Dermis microvascular lymphatic vessel endothelial cell (primary cell): ENCODE results near the gene ELAVL1. TPM values are rescaled to one million over a fixed set of nuclear protein-coding genes. Genes with fewer than 3 reads are reported as not detected.
"Not testable (repeated sequence)": the region's sequence is repeated elsewhere in the genome, so short reads cannot be mapped to it uniquely, and the experiment has no call there.

Experiments
- DNase-seq, 2 donors: peaks; one replicate each; pipeline versions ENCODE4 v3.0.0 to v3.0.0-alpha.2; 2010; ENCODE audit warnings: low read depth in 2 of 2
- total RNA-seq: library from RNA; depleted of rRNA; stranded (reverse); fragments of >200 nt; gene quantifications from 2 replicates; pipeline ENCODE4 v1.2.1, GENCODE V29; 2014

ELAVL1 gene
- total RNA-seq, 1 donor from 2014 or later = 19.0 TPM

DNA sequence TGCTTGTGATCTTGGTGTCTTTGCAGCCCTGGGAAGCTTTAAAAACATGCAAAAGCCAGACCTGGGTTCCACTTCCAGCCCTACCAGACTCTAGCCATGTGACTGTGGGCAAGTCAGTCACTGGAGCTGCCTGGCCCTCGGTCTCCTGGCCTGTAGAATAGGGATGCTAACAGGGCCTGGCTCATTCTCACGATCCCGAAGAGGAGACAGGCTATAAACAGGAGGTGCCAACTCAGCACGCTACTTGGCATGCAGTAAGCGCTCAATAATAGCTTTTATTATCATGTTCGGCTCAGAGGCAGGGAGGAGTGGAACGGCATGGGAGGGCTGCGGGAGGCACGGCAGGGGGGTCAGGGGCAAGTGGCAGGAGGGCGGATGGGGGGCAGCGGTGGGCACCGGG lies 81.2 kb downstream of the ELAVL1 start:
- DNase-seq = no peak

GRCh38 chr19:7923295-7924191 lies 81.9 kb downstream of the ELAVL1 start:
- no peak for DNase-seq

DNA sequence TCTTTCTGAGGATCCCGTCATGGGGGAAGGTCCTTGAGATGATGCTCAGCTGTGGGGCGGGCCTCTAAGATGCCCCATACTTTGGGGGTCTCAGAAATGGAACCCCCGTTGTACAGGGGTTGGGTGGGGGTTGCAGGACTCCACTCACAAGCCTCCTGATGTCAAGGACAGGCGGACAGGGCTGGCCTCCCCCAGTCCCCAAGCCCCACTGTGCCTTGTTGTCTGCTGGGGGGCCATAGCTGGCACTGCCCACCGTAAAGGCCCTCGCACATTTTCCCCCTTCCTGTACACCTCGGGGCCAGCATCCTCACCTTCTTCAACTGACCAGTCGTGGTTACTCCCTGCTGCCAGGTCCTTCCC lies 82.6 kb downstream of the ELAVL1 start:
- DNase-seq = no peak

- DNase-seq = no peak
Observed at GRCh38 chr19:7921967-7922835, 83.2 kb downstream of the ELAVL1 start.

GRCh38 chr19:7921302-7921966 lies 84.0 kb downstream of the ELAVL1 start:
- no peak for DNase-seq

GRCh38 chr19:7920519-7921301 lies 84.7 kb downstream of the ELAVL1 start:
- peak; percentile 88 to 98 for DNase-seq

GRCh38 chr19:7919610-7920518 lies 85.6 kb downstream of the ELAVL1 start, which contains the start of gene SNAPC2:
Gene SNAPC2 (plus strand): TSS chr19:7920338. CDS start chr19:7920367, 29 bp downstream.
- DNase-seq = peak; percentile 78 to 91

- DNase-seq = no peak
Observed at GRCh38 chr19:7918615-7919421, 86.6 kb downstream of the ELAVL1 start.

DNA sequence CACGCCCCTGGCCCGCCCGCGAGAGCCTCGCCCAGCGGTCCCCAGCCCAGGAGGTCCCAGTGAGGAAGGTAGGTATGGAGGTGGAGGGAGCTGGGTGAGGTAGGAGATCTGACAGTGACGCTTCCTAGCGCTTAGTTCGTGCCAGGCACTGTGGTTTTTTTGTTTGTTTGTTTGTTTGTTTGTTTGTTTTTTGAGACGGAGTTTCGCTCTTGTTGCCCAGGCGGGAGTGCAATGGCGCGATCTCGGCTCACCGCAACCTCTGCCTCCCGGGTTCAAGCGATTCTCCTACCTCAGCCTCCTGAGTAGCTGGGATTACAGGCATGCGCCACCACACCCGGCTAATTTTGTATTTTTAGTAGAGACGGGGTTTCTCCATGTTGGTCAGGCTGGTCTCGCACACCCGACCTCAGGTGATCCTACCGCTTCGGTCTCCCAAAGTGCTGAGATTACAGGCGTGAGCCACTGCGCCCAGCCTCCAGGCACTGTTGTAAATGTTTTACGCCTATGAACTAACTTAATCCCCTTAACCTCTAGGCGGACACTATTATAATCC lies 87.3 kb downstream of the ELAVL1 start:
- DNase-seq = not testable (repeated sequence)

DNA sequence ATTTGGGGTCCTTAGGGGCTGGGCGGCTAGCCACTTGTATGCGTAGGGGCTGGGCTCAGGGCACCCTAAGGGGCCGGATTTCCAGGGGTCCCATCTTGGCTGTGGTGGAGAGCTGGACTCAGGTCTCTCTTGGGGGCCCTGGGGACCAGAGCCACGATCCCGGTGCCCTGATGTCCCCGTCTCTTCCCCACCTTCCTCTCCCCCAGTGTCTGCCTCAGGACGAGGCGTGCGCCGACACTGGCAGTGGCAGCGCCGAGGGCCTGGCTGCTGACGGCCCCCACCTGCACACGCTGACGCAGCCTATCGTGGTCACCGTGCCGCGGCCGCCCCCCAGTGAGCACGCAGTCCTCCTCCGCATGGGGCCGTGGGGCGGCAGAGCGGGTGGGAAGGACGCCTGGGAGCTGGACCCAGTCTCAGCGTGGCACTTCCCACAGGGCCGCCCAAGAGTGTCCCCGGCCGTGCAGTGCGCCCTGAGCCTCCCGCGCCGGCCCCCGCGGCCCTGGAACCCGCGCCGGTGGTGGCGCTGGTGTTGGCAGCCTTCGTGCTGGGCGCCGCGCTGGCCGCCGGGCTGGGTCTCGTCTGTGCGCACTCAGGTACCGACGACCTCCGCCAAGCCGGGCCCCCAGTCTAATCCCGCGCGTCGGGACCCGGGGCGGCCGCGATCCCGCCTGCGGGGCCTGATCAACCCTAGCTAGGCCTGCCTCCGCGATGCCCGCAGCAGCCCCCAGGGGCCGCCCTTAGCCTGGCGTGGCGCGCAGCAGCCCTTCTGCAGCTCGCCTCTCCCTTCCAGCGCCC lies 88.0 kb downstream of the ELAVL1 start:
- DNase-seq = peak in 1 of 2 donors; percentile 68

- DNase-seq = no peak
Observed at GRCh38 chr19:7916955-7917266, 88.5 kb downstream of the ELAVL1 start.

DNA sequence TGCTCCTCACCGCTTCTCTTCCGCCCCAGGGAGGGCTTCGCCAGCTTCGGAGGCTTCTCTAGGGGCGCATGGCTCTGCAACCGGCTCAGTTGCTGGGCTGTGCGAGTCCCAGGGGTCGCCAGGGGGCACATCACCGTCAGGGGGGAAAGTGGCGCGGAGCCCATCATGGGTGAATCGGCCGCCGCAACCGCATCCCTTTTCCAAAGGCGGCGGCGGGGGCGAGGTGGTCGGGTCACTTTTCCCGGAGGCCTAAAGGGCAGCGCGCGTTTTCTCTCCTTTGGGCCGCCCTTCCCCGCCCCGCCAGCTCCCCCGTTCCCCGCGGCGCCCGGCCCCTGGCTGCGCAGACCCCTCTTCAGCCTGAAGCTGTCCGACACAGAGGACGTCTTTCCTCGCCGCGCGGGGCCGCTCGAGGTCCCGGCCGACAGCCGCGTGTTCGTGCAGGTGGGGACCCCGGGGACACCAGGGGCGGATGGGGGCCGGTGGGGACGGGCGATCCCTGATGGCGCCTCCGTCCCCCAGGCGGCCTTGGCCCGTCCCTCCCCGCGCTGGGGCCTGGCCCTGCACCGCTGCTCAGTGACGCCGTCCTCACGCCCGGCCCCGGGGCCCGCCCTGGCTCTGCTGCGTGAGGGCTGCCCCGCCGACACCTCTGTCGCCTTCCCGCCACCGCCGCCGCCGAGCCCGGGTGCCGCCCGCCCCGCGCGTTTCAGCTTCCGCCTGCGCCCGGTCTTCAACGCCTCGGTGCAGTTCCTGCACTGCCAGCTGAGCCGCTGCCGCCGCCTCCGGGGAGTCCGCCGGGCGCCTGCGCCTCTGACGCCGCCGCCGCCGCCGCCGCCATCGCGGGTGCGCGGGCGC lies 89.1 kb downstream of the ELAVL1 start:
- DNase-seq = no peak

DNA sequence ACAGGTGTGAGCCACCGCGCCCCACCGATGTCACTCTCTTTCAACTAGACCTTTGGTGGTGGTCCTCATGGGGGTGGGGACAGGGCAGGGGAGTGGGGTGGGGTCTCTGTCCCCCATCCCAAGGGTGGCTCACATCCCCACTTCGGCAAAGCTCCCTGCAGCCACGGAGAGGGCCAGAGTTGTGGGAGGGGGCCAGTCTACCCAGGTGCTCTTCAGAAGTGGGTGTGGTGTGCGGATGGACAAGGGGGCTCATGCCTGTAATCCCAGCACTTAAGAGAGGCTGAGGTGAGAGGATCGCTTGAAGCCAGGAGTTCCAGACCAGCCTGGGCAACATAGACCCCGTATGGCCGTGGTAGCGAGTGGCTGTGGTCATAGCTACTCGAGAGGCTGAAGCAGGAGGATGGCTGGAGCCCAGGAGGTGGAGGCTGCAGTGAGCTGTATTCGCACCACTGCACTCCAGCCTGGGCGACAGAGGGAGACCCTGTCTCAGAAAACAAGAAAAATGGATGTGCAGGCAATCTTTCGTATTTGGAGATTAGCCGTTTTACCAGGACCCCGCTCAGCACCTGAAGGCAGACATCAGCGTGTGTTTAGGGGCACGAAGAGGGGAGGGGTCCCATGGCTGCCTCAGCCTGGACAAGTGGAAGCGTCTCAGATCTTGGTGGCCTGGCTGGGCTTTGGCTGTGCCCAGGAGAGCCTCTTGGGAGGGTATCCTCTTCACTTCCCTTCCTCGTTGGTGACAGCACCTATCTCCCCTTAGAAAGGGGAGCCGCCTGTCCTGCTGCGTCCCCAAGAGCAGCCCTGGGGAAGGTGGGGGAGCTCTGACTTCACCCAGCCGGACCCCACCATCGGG lies 90.0 kb downstream of the ELAVL1 start:
- DNase-seq = no peak

DNA sequence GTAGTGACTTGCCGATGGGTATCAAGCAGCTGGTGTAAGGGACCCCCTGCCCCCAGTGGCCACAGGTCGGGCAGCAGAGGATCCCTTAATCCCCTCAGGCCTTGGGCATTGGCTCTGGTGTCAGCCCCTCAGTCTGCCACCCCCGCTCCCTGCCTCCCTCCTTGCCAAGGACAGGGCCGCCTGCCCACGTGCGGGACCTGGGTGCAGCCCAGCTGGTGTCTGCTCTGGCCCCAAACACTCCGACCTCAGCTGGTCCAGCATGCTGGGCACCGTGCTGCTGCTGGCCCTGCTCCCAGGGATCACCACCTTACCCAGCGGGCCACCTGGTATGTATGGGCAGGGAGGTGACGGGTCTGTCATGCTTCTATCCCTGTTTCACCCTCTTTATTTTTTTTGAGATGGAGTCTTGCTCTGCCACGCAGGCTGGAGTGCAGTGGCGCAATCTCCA lies 90.8 kb downstream of the ELAVL1 start, which contains the start of gene TGFBR3L:
TSS of gene TGFBR3L (plus strand) at position 233 of the 448 bp plus-strand sequence.
- DNase-seq = no peak

GRCh38 chr19:7914099-7914498 lies 91.3 kb downstream of the ELAVL1 start:
- DNase-seq = no peak

DNA sequence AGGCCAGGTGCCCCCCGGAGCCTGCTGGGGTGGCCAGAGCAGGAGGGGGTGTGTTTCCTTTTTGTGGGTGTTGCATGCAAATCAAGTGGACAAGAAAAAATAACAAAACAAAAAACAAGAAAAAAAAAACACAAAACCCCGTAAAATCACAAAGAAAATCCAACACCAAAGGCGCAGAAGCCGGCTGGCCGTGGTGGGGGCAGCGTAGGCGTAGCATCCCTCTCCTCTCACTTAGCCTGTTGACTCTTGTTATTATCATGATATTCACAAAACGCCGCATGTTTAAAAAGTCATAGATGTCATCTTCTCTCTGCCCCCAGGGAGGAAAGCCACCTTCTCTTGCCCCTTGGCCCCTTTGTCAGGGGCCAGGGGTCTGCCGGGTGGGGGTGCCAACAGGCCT lies 91.8 kb downstream of the ELAVL1 start:
- DNase-seq = no peak
